ENCODE results near the gene RPL35. TPM values are rescaled to one million over a fixed set of nuclear protein-coding genes. Genes with fewer than 3 reads are reported as not detected.
A peak's percentile ranks its signal among the peaks of the same experiment; 100 is the strongest.
"Not testable (repeated sequence)": the region's sequence is repeated elsewhere in the genome, so short reads cannot be mapped to it uniquely, and the experiment has no call there.

The RPL35 gene
- total and polyA plus RNA-seq, 7 experiments from 2014 or later: 1,415 to 2,135 (median 1,872) TPM

DNA sequence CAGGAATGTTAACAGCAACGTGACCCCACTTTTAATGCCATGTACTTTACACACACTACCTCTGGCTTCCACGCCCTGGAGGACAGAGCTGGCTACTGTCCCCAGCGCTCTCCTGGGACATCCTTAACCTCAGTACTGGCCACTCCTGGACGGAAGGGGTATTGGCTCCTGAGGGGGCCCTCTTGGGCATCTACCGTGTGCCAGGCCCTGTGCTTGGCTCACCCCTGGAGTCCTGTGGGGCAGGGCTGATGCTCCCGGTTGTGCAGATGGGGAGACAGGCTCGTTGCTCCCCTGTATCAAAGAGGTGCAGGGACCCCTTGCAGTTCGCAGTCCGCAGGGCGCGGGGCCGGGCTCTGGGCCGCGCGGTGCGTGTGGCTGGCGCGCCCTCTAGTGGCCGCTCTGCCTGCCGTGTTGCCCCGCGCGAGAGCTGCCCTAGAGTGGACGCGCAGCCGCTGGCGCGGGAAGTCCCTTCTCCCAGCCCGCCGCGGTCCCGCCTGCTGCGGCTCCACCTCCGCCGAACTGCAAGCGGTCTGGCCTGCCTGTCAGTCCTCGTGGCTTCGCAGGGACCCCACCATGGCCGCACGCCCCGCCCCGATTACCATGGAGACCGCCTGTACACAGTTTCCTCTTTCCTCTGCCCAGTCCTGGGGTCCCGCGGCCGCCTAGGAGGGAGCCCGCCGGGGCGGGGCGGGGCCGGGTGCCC is 8.8 kb downstream of the RPL35 start, which contains the start of gene WDR38:
WDR38 (plus strand) TSS at position 632 of the 703 bp plus-strand sequence. CDS start 72 bp downstream, outside the sequence.
- Mint-ChIP-seq H3K36me3 (peaks cover 0 to 7% (median 0%) of the 10 kb centered on the region in 5 donors), H3K27ac (peak within 1 kb of the TSS in 3 of 9 donors; percentile 9 to 23 (median 19)), H3K4me3 (peak within 1 kb of the TSS in 9 of 10 donors; percentile 64 to 79 (median 68)), H3K4me1 (peaks cover 4 to 14% (median 6%) of the 10 kb centered on the region in 7 donors), H3K9me3 (no peaks in the 10 kb centered on the region), H3K27me3 (peaks cover 5 to 16% (median 9%) of the 10 kb centered on the region in 5 donors)
- Histone ChIP-seq H3K27ac (ENCODE audit: low read depth, low read length) (peak within 1 kb of the TSS; percentile 46), H3K4me3 (ENCODE audit: low read length) (peak within 1 kb of the TSS; percentile 50), H3K4me1 (ENCODE audit: control insufficient read depth in 2 of 2, insufficient read depth in 2 of 2, low read length in 2 of 2) (peaks cover 8% of the 10 kb centered on the region in 2 donors), H3K27me3 (ENCODE audit: control insufficient read depth in 2 of 2, insufficient read depth in 2 of 2, low read length in 2 of 2) (no peaks in the 10 kb centered on the region), H3K9me3 (ENCODE audit: control insufficient read depth in 2 of 3, low read length in 3 of 3) (no peaks in the 10 kb centered on the region), H3K36me3 (ENCODE audit: control insufficient read depth in 2 of 3, insufficient read depth in 3 of 3, low read length in 3 of 3) (peaks cover 0 to 17% (median 6%) of the 10 kb centered on the region in 3 experiments)
- ChIA-PET POLR2A (interaction anchor here (0.6 to 2.9 kb wide), 5 partner anchors 9 to 392 kb away, joined by 3 to 14 read pairs (median 5); partner anchors contain the start of genes ARPC5L, NR6A1 and RPL35), CTCF (interaction anchor here (0.7 to 5.4 kb wide), 14 partner anchors 9 to 287 kb away, joined by 3 to 66 read pairs (median 3); partner anchors contain the start of genes ARPC5L, NR6A1, OLFML2A and RPL35)
- DNase-seq (peak; percentile 55 to 86 (median 76)), ATAC-seq (peak; percentile 95)
- intact Hi-C loops (cut with micrococcal nuclease): loop anchor here (1.0 to 10.0 kb wide), 13 partner anchors 9 to 1586 kb away; partner anchors contain the start of genes ARPC5L (in 1 of the 2), PSMB7 (in 1 of the 2), SCAI (in 1 of the 2) and STRBP (in 1 of the 2)

DNA sequence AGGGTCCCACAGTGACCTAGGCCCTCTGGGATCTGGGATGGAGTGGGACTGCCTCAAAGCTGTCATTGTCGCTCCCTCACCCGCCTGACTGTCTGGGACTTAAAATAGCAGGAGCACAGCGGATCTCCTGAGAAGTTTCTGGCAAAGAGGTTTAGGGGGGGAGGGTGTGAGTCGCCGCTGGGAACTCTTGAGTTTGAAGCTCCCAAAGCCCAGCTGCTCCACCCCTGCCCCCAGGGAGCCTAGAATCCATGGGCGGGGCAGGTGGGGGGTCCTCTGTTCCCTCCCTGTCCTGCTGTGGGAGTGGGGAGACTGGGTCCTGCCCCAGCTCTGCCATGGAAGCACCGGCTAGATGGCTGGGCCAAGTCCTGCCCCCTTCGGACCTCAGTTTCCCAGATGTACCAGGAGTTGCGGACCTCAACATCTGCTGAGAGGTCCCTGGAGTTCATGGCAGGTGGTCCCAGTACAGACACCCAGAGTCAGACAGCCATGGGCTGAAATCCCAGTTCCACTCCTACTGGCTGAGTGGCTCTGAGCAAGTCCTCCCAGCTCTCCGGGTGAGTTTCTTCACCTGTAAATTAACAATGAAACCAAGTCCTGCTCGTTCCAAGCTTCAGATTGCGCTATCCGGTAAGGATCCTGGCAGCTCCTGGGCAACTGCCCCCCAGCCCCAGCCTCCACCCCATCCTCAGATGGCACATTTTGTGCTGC is 9.5 kb downstream of the RPL35 start:
- Mint-ChIP-seq H3K36me3 (peaks cover 0 to 2% (median 0%) of the 10 kb centered on the region in 5 donors), H3K27me3 (peaks cover 6 to 21% (median 12%) of the 10 kb centered on the region in 5 donors), H3K4me1 (peaks cover 4 to 12% (median 6%) of the 10 kb centered on the region in 7 donors), H3K27ac (no peak overlapping the region), H3K9me3 (no peaks in the 10 kb centered on the region), H3K4me3 (peak overlapping the region in 7 of 10 donors; percentile 6 to 79 (median 68))
- POLR2A ChIA-PET: interaction anchor here (1.5 to 2.9 kb wide), 3 partner anchors 9 to 83 kb away, joined by 3 to 14 read pairs (median 7); partner anchors contain the start of genes ARPC5L, NR6A1 and RPL35
- Histone ChIP-seq H3K27me3 (ENCODE audit: control insufficient read depth in 2 of 2, insufficient read depth in 2 of 2, low read length in 2 of 2) (no peaks in the 10 kb centered on the region), H3K9me3 (ENCODE audit: control insufficient read depth in 2 of 3, low read length in 3 of 3) (no peaks in the 10 kb centered on the region), H3K4me1 (ENCODE audit: control insufficient read depth in 2 of 2, insufficient read depth in 2 of 2, low read length in 2 of 2) (peaks cover 8% of the 10 kb centered on the region in 2 donors), H3K4me3 (ENCODE audit: low read length) (peak overlapping the region; percentile 50), H3K36me3 (ENCODE audit: control insufficient read depth in 2 of 3, insufficient read depth in 3 of 3, low read length in 3 of 3) (peaks cover 0 to 10% (median under 1%) of the 10 kb centered on the region in 3 experiments), H3K27ac (ENCODE audit: low read depth, low read length) (no peak overlapping the region)
- CTCF ChIA-PET: interaction anchor here (0.6 to 5.4 kb wide), 11 partner anchors 10 to 1076 kb away, joined by 3 to 66 read pairs (median 3); partner anchors contain the start of genes ARPC5L, NR6A1, OLFML2A and RPL35
- ATAC-seq: no peak
- no peak for DNase-seq
- intact Hi-C loops (cut with micrococcal nuclease): loop anchor here (2.0 to 10.0 kb wide), 8 partner anchors 43 to 1585 kb away; partner anchors contain the start of genes PSMB7 (in 1 of the 2), SCAI (in 1 of the 2) and STRBP (in 1 of the 2)

DNA sequence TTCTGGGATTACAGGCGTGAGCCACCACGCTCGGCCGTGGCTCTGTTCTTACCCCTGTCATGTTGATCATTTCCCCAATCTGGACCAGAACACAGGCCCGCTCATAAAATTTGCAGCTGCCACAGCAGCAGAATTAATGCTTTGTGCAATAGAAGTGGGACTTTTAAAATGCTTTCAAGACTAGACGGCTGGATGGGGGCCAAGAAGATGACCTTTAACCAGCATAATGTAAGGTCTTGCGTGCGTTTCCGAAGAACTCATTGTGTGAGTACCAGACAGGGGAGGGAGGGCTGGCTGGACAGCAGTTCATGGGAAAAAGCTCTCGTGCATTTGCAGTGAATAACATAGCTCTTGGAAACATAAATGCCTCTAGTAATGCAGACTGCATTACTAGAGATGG is 12.0 kb downstream of the RPL35 start:
- H3K4me1 Mint-ChIP-seq: peaks cover 4 to 9% (median 6%) of the 10 kb centered on the region in 7 donors
- H3K4me1 ChIP-seq (ENCODE audit: control insufficient read depth in 2 of 2, insufficient read depth in 2 of 2, low read length in 2 of 2): peaks cover 8% of the 10 kb centered on the region in 2 donors
- H3K36me3 Mint-ChIP-seq: no peaks in the 10 kb centered on the region
- intact Hi-C loops (cut with micrococcal nuclease): loop anchor here (5.0 to 10.0 kb wide), 5 partner anchors 235 to 1582 kb away; partner anchors contain the start of genes PSMB7 (in 1 of the 2), SCAI (in 1 of the 2) and STRBP (in 1 of the 2)
- no peaks in the 10 kb centered on the region for H3K9me3 Mint-ChIP-seq
- ChIA-PET POLR2A (no interaction called here), CTCF (no interaction called here)
- H3K27me3 Mint-ChIP-seq: peaks cover 8 to 23% (median 15%) of the 10 kb centered on the region in 5 donors
- H3K27ac ChIP-seq (ENCODE audit: low read depth, low read length): no peak overlapping the region
- H3K9me3 ChIP-seq (ENCODE audit: control insufficient read depth in 2 of 3, low read length in 3 of 3): no peaks in the 10 kb centered on the region
- no peak overlapping the region for H3K4me3 Mint-ChIP-seq
- no peaks in the 10 kb centered on the region for H3K27me3 ChIP-seq (ENCODE audit: control insufficient read depth in 2 of 2, insufficient read depth in 2 of 2, low read length in 2 of 2)
- DNase-seq (no peak), ATAC-seq (no peak)
- no peak overlapping the region for H3K27ac Mint-ChIP-seq
- no peak overlapping the region for H3K4me3 ChIP-seq (ENCODE audit: low read length)
- H3K36me3 ChIP-seq (ENCODE audit: control insufficient read depth in 2 of 3, insufficient read depth in 3 of 3, low read length in 3 of 3): no peaks in the 10 kb centered on the region

DNA sequence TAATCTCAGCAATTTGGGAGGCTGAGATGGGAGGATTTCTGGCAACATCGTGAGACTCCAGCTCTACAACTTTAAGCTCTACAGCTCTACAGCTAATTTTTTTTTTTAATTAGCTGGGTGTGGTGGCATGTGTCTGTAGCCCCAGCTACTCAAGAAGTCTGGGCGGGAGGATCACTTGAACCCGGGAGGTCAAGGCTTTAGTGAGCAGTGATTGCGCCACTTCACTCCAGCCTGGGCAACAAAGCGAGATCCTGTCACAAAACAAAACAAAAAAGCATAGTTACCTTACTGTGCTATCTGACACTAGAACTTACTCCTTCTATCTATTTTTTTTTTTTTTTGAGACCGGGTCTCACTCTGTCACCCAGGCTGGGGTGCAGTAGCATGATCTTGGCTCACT is 14.8 kb downstream of the RPL35 start:
- no peaks in the 10 kb centered on the region for H3K9me3 ChIP-seq (ENCODE audit: control insufficient read depth in 2 of 3, low read length in 3 of 3)
- no peak for ATAC-seq
- H3K27ac ChIP-seq (ENCODE audit: low read depth, low read length): no peak overlapping the region
- H3K4me1 ChIP-seq (ENCODE audit: control insufficient read depth in 2 of 2, insufficient read depth in 2 of 2, low read length in 2 of 2): no peaks in the 10 kb centered on the region
- ChIA-PET CTCF (no interaction called here), POLR2A (interaction anchor here (2.5 kb wide), 1 partner anchor 14 kb away, joined by 6 read pairs; the partner anchor contains the start of gene RPL35)
- H3K4me3 Mint-ChIP-seq: no peak overlapping the region
- no peak overlapping the region for H3K27ac Mint-ChIP-seq
- H3K4me1 Mint-ChIP-seq: no peaks in the 10 kb centered on the region
- H3K36me3 ChIP-seq (ENCODE audit: control insufficient read depth in 2 of 3, insufficient read depth in 3 of 3, low read length in 3 of 3): no peaks in the 10 kb centered on the region
- intact Hi-C loops (cut with micrococcal nuclease): no loop called here
- H3K4me3 ChIP-seq (ENCODE audit: low read length): no peak overlapping the region
- H3K27me3 Mint-ChIP-seq: peaks cover 13 to 23% (median 15%) of the 10 kb centered on the region in 5 donors
- H3K9me3 Mint-ChIP-seq: peaks cover 0 to 2% (median 0%) of the 10 kb centered on the region in 11 donors
- no peaks in the 10 kb centered on the region for H3K36me3 Mint-ChIP-seq
- H3K27me3 ChIP-seq (ENCODE audit: control insufficient read depth in 2 of 2, insufficient read depth in 2 of 2, low read length in 2 of 2): no peaks in the 10 kb centered on the region
- no peak for DNase-seq

DNA sequence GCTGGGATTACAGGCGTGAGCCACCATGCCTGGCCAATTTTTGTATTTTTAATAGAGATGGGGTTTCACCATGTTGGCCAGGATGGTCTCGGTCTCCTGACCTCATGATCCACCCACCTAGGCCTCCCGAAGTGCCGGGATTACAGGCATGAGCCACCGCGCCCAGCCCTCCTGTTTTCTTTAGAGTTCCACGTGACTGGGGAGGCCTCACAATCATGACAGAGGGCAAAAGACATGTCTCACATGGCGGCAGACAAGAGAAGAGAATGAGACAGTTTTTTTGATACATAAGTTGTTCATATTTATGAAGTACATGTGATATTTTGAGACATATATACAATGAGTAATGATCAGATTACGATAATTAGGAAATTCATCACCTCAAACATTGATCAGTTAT is 15.3 kb downstream of the RPL35 start:
- CTCF ChIA-PET; intact Hi-C loops (cut with micrococcal nuclease); H3K36me3 ChIP-seq (ENCODE audit: control insufficient read depth in 2 of 3, insufficient read depth in 3 of 3, low read length in 3 of 3); H3K27ac Mint-ChIP-seq; H3K4me1 Mint-ChIP-seq; H3K27ac ChIP-seq (ENCODE audit: low read depth, low read length); H3K4me3 Mint-ChIP-seq; H3K9me3 ChIP-seq (ENCODE audit: control insufficient read depth in 2 of 3, low read length in 3 of 3); H3K27me3 ChIP-seq (ENCODE audit: control insufficient read depth in 2 of 2, insufficient read depth in 2 of 2, low read length in 2 of 2); ATAC-seq; DNase-seq; H3K36me3 Mint-ChIP-seq; H3K4me1 ChIP-seq (ENCODE audit: control insufficient read depth in 2 of 2, insufficient read depth in 2 of 2, low read length in 2 of 2); H3K4me3 ChIP-seq (ENCODE audit: low read length); H3K9me3 Mint-ChIP-seq: not testable (repeated sequence)
- POLR2A ChIA-PET: interaction anchor here (2.5 kb wide), 1 partner anchor 15 kb away, joined by 6 read pairs; the partner anchor contains the start of gene RPL35
- peaks cover 13 to 21% (median 15%) of the 10 kb centered on the region in 5 donors for H3K27me3 Mint-ChIP-seq

DNA sequence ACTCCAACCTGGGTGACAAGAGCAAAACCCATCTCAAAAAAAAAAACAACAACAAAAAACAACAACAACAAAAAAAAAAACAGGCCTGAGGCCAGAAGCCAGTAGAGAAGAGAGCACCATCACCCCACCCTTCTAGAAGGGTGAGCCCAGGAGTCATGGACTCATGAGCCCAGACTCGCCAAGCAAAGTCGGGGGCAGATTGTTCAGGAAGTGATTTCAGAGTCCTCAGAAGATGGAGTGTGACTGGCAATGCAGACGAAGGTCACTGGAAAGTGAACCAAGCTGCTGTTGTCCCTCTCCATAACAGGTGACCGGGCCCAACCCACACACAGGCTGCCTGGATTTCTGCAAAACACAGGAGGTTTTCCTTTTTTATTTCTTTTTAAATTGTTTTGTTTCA is 17.5 kb downstream of the RPL35 start:
- no peaks in the 10 kb centered on the region for H3K36me3 Mint-ChIP-seq
- POLR2A ChIA-PET: no interaction called here

More for the DNA sequence above, 17.5 kb downstream of the RPL35 start:
- Mint-ChIP-seq H3K9me3 (peaks cover 0 to 2% (median 0%) of the 10 kb centered on the region in 11 donors), H3K27me3 (peaks cover 9 to 21% (median 10%) of the 10 kb centered on the region in 5 donors), H3K4me3 (no peak overlapping the region), H3K4me1 (peaks cover 0 to 2% (median 0%) of the 10 kb centered on the region in 7 donors), H3K27ac (no peak overlapping the region)
- intact Hi-C loops (cut with micrococcal nuclease): no loop called here
- Histone ChIP-seq H3K9me3 (ENCODE audit: control insufficient read depth in 2 of 3, low read length in 3 of 3) (no peaks in the 10 kb centered on the region), H3K4me1 (ENCODE audit: control insufficient read depth in 2 of 2, insufficient read depth in 2 of 2, low read length in 2 of 2) (no peaks in the 10 kb centered on the region), H3K27me3 (ENCODE audit: control insufficient read depth in 2 of 2, insufficient read depth in 2 of 2, low read length in 2 of 2) (peaks cover 0 to 2% of the 10 kb centered on the region in 2 donors), H3K36me3 (ENCODE audit: control insufficient read depth in 2 of 3, insufficient read depth in 3 of 3, low read length in 3 of 3) (no peaks in the 10 kb centered on the region), H3K27ac (ENCODE audit: low read depth, low read length) (no peak overlapping the region), H3K4me3 (ENCODE audit: low read length) (no peak overlapping the region)
- CTCF ChIA-PET: interaction anchor here (0.6 kb wide), 1 partner anchor 55 kb away, joined by 4 read pairs; no protein-coding TSS in a partner anchor
- no peak for ATAC-seq
- no peak for DNase-seq
